ENCODE results near the gene PDE12. TPM values are rescaled to one million over a fixed set of nuclear protein-coding genes. Genes with fewer than 3 reads are reported as not detected.

PDE12 gene
- total and polyA plus RNA-seq, 2 of the 13 experiments (the other 11 are each of a cell fraction or from before 2014, with no cell fraction given), result 9.0 to 17.8 TPM

DNA sequence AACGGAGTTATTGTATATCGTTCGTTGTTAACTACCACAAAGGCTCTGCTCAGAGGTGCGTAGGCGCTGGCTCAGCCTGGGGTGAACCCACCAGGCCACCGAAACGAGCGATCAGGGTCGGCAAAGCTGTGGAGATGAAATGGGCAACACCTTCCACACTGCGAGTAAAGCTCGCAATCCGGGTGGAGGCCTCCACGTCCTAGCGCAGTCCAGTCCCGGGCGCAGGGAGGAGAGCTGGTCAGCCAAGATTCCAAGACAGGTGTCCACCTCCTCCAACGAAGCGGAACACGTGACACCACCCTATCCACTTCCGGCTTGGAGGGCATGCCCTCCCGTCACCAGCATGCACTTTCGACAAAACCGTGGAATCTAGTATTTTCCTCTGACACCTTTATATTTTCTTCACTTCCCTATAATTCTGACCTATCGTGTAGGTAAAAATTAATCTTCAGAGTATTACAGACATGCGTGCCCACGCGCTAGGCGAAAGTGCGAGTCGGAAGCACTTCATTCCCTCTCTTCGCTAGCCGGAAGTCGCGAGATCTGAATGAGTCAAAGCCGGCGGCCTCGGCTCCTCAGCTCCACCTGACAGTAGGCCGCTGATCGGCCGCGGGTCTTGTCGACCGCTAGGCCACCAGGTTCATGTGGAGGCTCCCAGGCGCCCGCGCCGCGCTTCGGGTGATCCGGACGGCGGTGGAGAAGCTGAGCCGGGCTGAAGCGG lies at the start of gene PDE12 (continued):
- TF ChIP-seq MTA1 (CRISPR knock-in tag; IDR thresholded peaks at IDR 0.05; ENCODE audit: borderline replicate concordance), result peak; percentile 35; the same call in 1 of the 2 replicates
- peak; percentile 97; the same call in 1 of the 2 replicates for TF ChIP-seq ZSCAN30 (CRISPR knock-in tag; IDR thresholded peaks at IDR 0.05)
- TF ChIP-seq CREB1 (IDR thresholded peaks at IDR 0.05), result peak; percentile 88
- peak; percentile 92 for TF ChIP-seq CREB1 (CRISPR knock-in tag; IDR thresholded peaks at IDR 0.05)
- TF ChIP-seq NKX3-1 (CRISPR knock-in tag; IDR thresholded peaks at IDR 0.05), result no peak; the same call in 1 of the 2 replicates
- peak; percentile 97 for TF ChIP-seq RNF2 (conservative IDR thresholded peaks at IDR 0.05; ENCODE audit: low read depth)
- TF ChIP-seq PHF20 (CRISPR knock-in tag; IDR thresholded peaks at IDR 0.05), result peak; percentile 94
- peak; percentile 97 for TF ChIP-seq NR2C2 (CRISPR knock-in tag; IDR thresholded peaks at IDR 0.05; ENCODE audit: borderline replicate concordance)
- TF ChIP-seq, protein P1, sequence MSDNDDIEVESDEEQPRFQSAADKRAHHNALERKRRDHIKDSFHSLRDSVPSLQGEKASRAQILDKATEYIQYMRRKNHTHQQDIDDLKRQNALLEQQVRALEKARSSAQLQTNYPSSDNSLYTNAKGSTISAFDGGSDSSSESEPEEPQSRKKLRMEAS (IDR thresholded peaks at IDR 0.05), result peak; percentile 99
- peak; percentile 95 for TF ChIP-seq ZNF607 (CRISPR knock-in tag; IDR thresholded peaks at IDR 0.05; ENCODE audit: borderline replicate concordance)
- no peak for TF ChIP-seq HMG20B (CRISPR knock-in tag; conservative IDR thresholded peaks at IDR 0.05)
- TF ChIP-seq, protein P2, sequence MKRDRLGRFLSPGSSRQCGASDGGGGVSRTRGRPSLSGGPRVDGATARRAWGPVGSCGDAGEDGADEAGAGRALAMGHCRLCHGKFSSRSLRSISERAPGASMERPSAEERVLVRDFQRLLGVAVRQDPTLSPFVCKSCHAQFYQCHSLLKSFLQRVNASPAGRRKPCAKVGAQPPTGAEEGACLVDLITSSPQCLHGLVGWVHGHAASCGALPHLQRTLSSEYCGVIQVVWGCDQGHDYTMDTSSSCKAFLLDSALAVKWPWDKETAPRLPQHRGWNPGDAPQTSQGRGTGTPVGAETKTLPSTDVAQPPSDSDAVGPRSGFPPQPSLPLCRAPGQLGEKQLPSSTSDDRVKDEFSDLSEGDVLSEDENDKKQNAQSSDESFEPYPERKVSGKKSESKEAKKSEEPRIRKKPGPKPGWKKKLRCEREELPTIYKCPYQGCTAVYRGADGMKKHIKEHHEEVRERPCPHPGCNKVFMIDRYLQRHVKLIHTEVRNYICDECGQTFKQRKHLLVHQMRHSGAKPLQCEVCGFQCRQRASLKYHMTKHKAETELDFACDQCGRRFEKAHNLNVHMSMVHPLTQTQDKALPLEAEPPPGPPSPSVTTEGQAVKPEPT (CRISPR knock-in tag; IDR thresholded peaks at IDR 0.05; ENCODE audit: low read depth), result peak; percentile 68; the same call in 1 of the 2 replicates
- TF ChIP-seq FOXA1 (IDR thresholded peaks at IDR 0.05), result no peak
- peak; percentile 11; the same call in 1 of the 2 replicates for TF ChIP-seq FOXA1 (CRISPR knock-in tag; IDR thresholded peaks at IDR 0.05)
- peak; percentile 86; the same call in 1 of the 2 replicates for TF ChIP-seq IRX3 (CRISPR knock-in tag; IDR thresholded peaks at IDR 0.05; ENCODE audit: borderline replicate concordance, low read depth)
- peak; percentile 28; the same call in 1 of the 2 replicates for TF ChIP-seq HHEX (CRISPR knock-in tag; IDR thresholded peaks at IDR 0.05)
- TF ChIP-seq ARID2 (CRISPR knock-in tag; IDR thresholded peaks at IDR 0.05; ENCODE audit: borderline replicate concordance), result peak; percentile 78; the same call in 1 of the 2 replicates
- 0 out of 2 replicates have a peak, but pooled peaks have one; percentile 19 for TF ChIP-seq ONECUT2 (CRISPR knock-in tag; IDR thresholded peaks at IDR 0.05)
- TF ChIP-seq RARA (CRISPR knock-in tag; IDR thresholded peaks at IDR 0.05), result peak; percentile 99
- no peak for TF ChIP-seq ZNF777 (CRISPR knock-in tag; IDR thresholded peaks at IDR 0.05)
- TF ChIP-seq SSRP1 (CRISPR knock-in tag; IDR thresholded peaks at IDR 0.05), result no peak
- 0 out of 2 replicates have a peak, but pooled peaks have one; percentile 64 for TF ChIP-seq THYN1 (CRISPR knock-in tag; IDR thresholded peaks at IDR 0.05; ENCODE audit: borderline replicate concordance, low read depth)
- no peak for TF ChIP-seq ZMYM3 (CRISPR knock-in tag; IDR thresholded peaks at IDR 0.05)
- TF ChIP-seq, protein P3, sequence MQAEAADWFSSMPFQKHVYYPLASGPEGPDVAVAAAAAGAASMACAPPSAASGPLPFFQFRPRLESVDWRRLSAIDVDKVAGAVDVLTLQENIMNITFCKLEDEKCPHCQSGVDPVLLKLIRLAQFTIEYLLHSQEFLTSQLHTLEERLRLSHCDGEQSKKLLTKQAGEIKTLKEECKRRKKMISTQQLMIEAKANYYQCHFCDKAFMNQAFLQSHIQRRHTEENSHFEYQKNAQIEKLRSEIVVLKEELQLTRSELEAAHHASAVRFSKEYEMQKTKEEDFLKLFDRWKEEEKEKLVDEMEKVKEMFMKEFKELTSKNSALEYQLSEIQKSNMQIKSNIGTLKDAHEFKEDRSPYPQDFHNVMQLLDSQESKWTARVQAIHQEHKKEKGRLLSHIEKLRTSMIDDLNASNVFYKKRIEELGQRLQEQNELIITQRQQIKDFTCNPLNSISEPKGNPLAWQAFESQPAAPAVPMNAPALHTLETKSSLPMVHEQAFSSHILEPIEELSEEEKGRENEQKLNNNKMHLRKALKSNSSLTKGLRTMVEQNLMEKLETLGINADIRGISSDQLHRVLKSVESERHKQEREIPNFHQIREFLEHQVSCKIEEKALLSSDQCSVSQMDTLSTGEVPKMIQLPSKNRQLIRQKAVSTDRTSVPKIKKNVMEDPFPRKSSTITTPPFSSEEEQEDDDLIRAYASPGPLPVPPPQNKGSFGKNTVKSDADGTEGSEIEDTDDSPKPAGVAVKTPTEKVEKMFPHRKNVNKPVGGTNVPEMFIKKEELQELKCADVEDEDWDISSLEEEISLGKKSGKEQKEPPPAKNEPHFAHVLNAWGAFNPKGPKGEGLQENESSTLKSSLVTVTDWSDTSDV (CRISPR knock-in tag; IDR thresholded peaks at IDR 0.05), result peak; percentile 46
- TF ChIP-seq ZNF737 (CRISPR knock-in tag; IDR thresholded peaks at IDR 0.05; ENCODE audit: borderline replicate concordance), result no peak

All from HepG2 (cell line).